ENCODE results near the gene ASB7.

- TF ChIP-seq CTCF (IDR thresholded peaks at IDR 0.05; ENCODE audit: insufficient read depth, low read length, poor library complexity, severe bottlenecking): no peak
- TF ChIP-seq EZH2phosphoT487 (conservative IDR thresholded peaks at IDR 0.05; ENCODE audit: low read length): no peak
These were observed 86.9 kb downstream of the ASB7 start for GRCh38 chr15:100689131-100689899.

All from SU-DHL-6 (cell line).